Heart left ventricle (tissue), 16 donors: Measurements from ENCODE around the gene MYCBP2. TPM values are rescaled to one million over a fixed set of nuclear protein-coding genes. Genes with fewer than 3 reads are reported as not detected.
A peak's percentile ranks its signal among the peaks of the same experiment; 100 is the strongest.

Experiments used
- ATAC-seq, 4 donors: fragments of 200-7000 bp; cut with Tn5 transposase; one replicate each; pipeline ENCODE4 v1.9.1; 2020 to 2022; ENCODE audit warnings: moderate library complexity in 4 of 4, mild to moderate bottlenecking in 3 of 4, moderate number of reproducible peaks in 1 of 4
- DNase-seq, 5 donors: peaks; one replicate each; pipeline ENCODE4 v3.0.0-alpha.2; 2020
- H3K27ac ChIP-seq, 12 donors: fragments of 200-600 bp; sonication (generic) in 4 of 12; one replicate each; pipeline versions ENCODE4 v1.5.0 to v1.8.0; 2016 to 2022; ENCODE audit warnings: mild to moderate bottlenecking in 2 of 12
- H3K27me3 ChIP-seq, 9 donors: fragments of 200-600 bp; sonication (generic) in 2 of 9; one replicate each; pipeline versions ENCODE4 v1.5.1 to v1.8.0; 2016 to 2022; ENCODE audit warnings: mild to moderate bottlenecking in 3 of 9
- H3K36me3 ChIP-seq, 9 donors: fragments of 200-600 bp; sonication (generic) in 2 of 9; one replicate each; pipeline versions ENCODE4 v1.5.0 to v1.8.0; 2018 to 2022; ENCODE audit warnings: mild to moderate bottlenecking in 2 of 9
- H3K4me1 ChIP-seq, 12 donors: fragments of 200-600 bp; sonication (generic) in 4 of 12; one replicate each; pipeline versions ENCODE4 v1.5.0 to v1.8.0; 2016 to 2022; ENCODE audit warnings: mild to moderate bottlenecking in 3 of 12
- H3K4me3 ChIP-seq, 12 donors: fragments of 200-600 bp; sonication (generic) in 4 of 12; one replicate each; pipeline versions ENCODE4 v1.5.0 to v1.8.0; 2017 to 2022; ENCODE audit warnings: mild to moderate bottlenecking in 9 of 12, moderate library complexity in 4 of 12
- H3K9me3 ChIP-seq, 12 donors: fragments of 200-600 bp; sonication (generic) in 4 of 12; one replicate each; pipeline versions ENCODE4 v1.5.0 to v1.8.0; 2016 to 2022; ENCODE audit warnings: mild to moderate bottlenecking in 1 of 12
- CTCF ChIP-seq, 12 donors: fragments of 200-600 bp; sonication (generic) in 4 of 12; IDR thresholded peaks; one replicate each; pipeline versions ENCODE4 v1.5.0 to v1.8.0; 2018 to 2022; ENCODE audit warnings: antibody characterized with exemption in 12 of 12, mild to moderate bottlenecking in 5 of 12
- POLR2A ChIP-seq, 2 donors: fragments of 450-650 bp; IDR thresholded peaks; one replicate each; pipeline ENCODE4 v1.6.1; 2017; ENCODE audit warnings: antibody characterized with exemption in 2 of 2, mild to moderate bottlenecking in 2 of 2, moderate library complexity in 2 of 2
- WGBS, 4 donors: extraction: QIAGEN DNeasy Blood & Tissue Kit in 2 of 4; methylation state at CpG; one replicate each; pipeline versions ENCODE4 v1.1.5 to v1.1.7; 2013 to 2018; 5-methylcytosine and 5-hydroxymethylcytosine counted together
- intact Hi-C, 10 donors: fragments of 100-400 bp; cut with DNase I; formaldehyde crosslinking; loops; one replicate each; pipeline versions ENCODE4 v1.11.1 to v1.14.2; 2022
- long read RNA-seq, 3 donors: library from polyadenylated mRNA; unstranded; transcript quantifications; one replicate each; pipeline ENCODE4 v2.0.0, GENCODE V29; 2020 to 2021
- polyA plus RNA-seq, 2 donors: library from polyadenylated mRNA; stranded (reverse); fragments of 200-250 nt; gene quantifications; one replicate each; pipeline ENCODE4 v1.2.3, GENCODE V29; 2013
- total RNA-seq, 9 donors: library from RNA; depleted of rRNA in 2 of 9; stranded (reverse); fragments of >200 nt in 2 of 9; fragmentation: NEBNext Ultra II Directional in 3 of 9; extraction: Animal tissue kit (Norgen Biotek cat#: 25700) in 3 of 9; gene quantifications; one replicate each; pipeline versions ENCODE4 v1.1.0 to v1.2.4, GENCODE V29; 2016 to 2023
- donor health status: ischemic (EF 13 %, LVEDD 7.1; RV severe dilation, severe dysfunction).
- donor health status: healthy with polysubstance abuse.
- donor health status: DM: no; HTN: yes; CAD: no.
- donor health status: DM: no; HTN: no; CAD: no.
- donor health status: ischemic (EF 25% LVEDD 6.9; RV normal size, moderate dysfunction).
- donor health status: ischemic (EF 25% LVEDD 5.7; RV mildly dilated, moderate dysfunction).
- donor health status: healthy.
- donor health status: DM: yes; HTN: yes; CAD: no.
- donor health status: ischemic (EF 35%, LVEDD 5.7; RV mildly dilated, moderate dysfunction).
- donor health status: nonischemic (EF 11% LVEDD 7.7; RV severe dilation, severe dysfunction).
- donor health status: DM: yes; HTN: yes; CAD: no.
- donor health status: PGD.
- donor health status: ischemic (EF 29% LVEDD 5.4; RV normal size, mild dysfunction).
- donor health status: nonischemic (EF 23%, LVEDD 6.1; RV moderate dilation, normal function).

MYCBP2 gene
- total RNA-seq (10 to 100 TPM; 32.9 to 85.6 (median 64.9) TPM), polyA plus RNA-seq (10 to 100 TPM; 15.7 to 30.7 TPM)
- long read RNA-seq, donor 1, partial matches to known transcripts, result 5 of 9 reads
- long read RNA-seq, donor 1, other reads (novel, unspliced or antisense), result 4 of 9 reads
- long read RNA-seq, donor 2, partial matches to known transcripts, result 9 of 12 reads
- long read RNA-seq, donor 2, other reads (novel, unspliced or antisense), result 3 of 12 reads
- long read RNA-seq, donor 3, partial matches to known transcripts, result 3 of 5 reads
- long read RNA-seq, donor 3, other reads (novel, unspliced or antisense), result 2 of 5 reads

- intact Hi-C loops, result loop anchor here in 3 of 10 donors (5.0 to 10.0 kb wide), 5 partner anchors 52 to 302 kb away; partner anchors contain the start of gene FBXL3 (in 3 of the 3)
- 2 to 3% (median 2%) methylated on average over 29 to 35 of the region's 35 CpGs for WGBS, 4 donors
- H3K4me1 ChIP-seq, result peaks cover 4 to 60% (median 45%) of the 10 kb centered on the region in 12 donors
These were observed at the start of gene MYCBP2 for GRCh38 chr13:77326905-77327604. Gene MYCBP2 (minus strand): TSS chr13:77327094. CDS start chr13:77326775, 319 bp downstream.

GRCh38 chr13:77375560-77376108 lies 48.7 kb upstream of the MYCBP2 start:
- H3K9me3 ChIP-seq, result no peaks in the 10 kb centered on the region
- H3K4me1 ChIP-seq, result no peaks in the 10 kb centered on the region
- intact Hi-C loops, result no loop called here
- 94 to 100% (median 96%) methylated on average over 1 of the region's 1 CpG for WGBS, 4 donors
- no peaks in the 10 kb centered on the region for H3K27me3 ChIP-seq
- H3K27ac ChIP-seq, result no peak overlapping the region
- no peaks in the 10 kb centered on the region for H3K36me3 ChIP-seq
- TF ChIP-seq CTCF (IDR thresholded peaks at IDR 0.05), result no peak
- no peak for TF ChIP-seq POLR2A (IDR thresholded peaks at IDR 0.05)
- no peak overlapping the region for H3K4me3 ChIP-seq
- ATAC-seq (no peak), DNase-seq (no peak)

More at GRCh38 chr13:77326905-77327604, at the start of gene MYCBP2:
- peak; percentile 92 to 98 (median 98) for ATAC-seq
- H3K9me3 ChIP-seq, result no peaks in the 10 kb centered on the region
- peak within 1 kb of the TSS; percentile 51 to 93 (median 90) for H3K27ac ChIP-seq
- no peaks in the 10 kb centered on the region for H3K36me3 ChIP-seq
- H3K27me3 ChIP-seq, result no peaks in the 10 kb centered on the region
- TF ChIP-seq POLR2A (IDR thresholded peaks at IDR 0.05) (peak in 1 of 2 donors; percentile 94), CTCF (IDR thresholded peaks at IDR 0.05) (peak in 2 of 12 donors; percentile 4 to 5)
- H3K4me3 ChIP-seq, result peak within 1 kb of the TSS; percentile 75 to 92 (median 86)
- DNase-seq, result peak; percentile 97 to 98 (median 98)

- no peaks in the 10 kb centered on the region for H3K27me3 ChIP-seq
- DNase-seq (no peak), ATAC-seq (no peak)
- H3K27ac ChIP-seq, result no peak overlapping the region
- no peak for TF ChIP-seq CTCF (IDR thresholded peaks at IDR 0.05)
- H3K36me3 ChIP-seq, result no peaks in the 10 kb centered on the region
- 58 to 71% (median 63%) methylated on average over 2 of the region's 2 CpGs for WGBS, 4 donors
- no peaks in the 10 kb centered on the region for H3K4me1 ChIP-seq
- no peak overlapping the region for H3K4me3 ChIP-seq
- intact Hi-C loops, result no loop called here
- no peaks in the 10 kb centered on the region for H3K9me3 ChIP-seq
These were observed 47.9 kb upstream of the MYCBP2 start for GRCh38 chr13:77374786-77375185.

GRCh38 chr13:77374339-77374738 lies 47.4 kb upstream of the MYCBP2 start:
- no peak overlapping the region for H3K27ac ChIP-seq
- WGBS, 4 donors, result 48 to 64% (median 60%) methylated on average over 1 of the region's 1 CpG
- H3K9me3 ChIP-seq, result no peaks in the 10 kb centered on the region

More at GRCh38 chr13:77374339-77374738, 47.4 kb upstream of the MYCBP2 start:
- H3K4me1 ChIP-seq, result no peaks in the 10 kb centered on the region
- TF ChIP-seq POLR2A (IDR thresholded peaks at IDR 0.05) (no peak), CTCF (IDR thresholded peaks at IDR 0.05) (no peak)
- DNase-seq, result no peak
- no peak overlapping the region for H3K4me3 ChIP-seq
- intact Hi-C loops, result no loop called here
- no peak for ATAC-seq
- H3K27me3 ChIP-seq, result no peaks in the 10 kb centered on the region
- H3K36me3 ChIP-seq, result no peaks in the 10 kb centered on the region
